ENCODE results near the gene HSD3B1. TPM values are rescaled to one million over a fixed set of nuclear protein-coding genes. Genes with fewer than 3 reads are reported as not detected.

Gene HSD3B1
- total RNA-seq, 2 experiments from 2014 or later: not detected

DNA sequence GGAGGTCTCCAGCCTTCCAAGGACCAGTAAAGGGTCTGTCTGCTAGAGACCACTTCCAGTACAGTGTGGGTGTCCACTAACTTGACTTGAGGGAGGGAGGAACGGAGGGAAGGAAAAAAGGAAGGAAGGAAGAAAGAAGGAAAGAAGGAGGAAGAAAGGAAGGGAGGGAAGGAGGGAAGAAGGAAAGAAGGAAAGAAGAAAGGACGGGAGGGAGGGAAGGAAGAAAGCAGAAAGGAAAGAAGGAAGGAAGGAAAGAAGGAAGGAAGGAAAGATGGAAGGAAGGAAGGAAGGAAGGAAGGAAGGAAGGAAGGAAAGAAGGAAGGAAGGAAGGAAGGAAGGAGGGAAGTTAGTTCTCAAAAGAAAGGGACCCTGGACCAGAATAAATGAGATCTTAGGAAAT lies 26.8 kb upstream of the HSD3B1 start:
- H3K4me1 Mint-ChIP-seq: peaks cover 1% of the 10 kb centered on the region
- H3K4me3 Mint-ChIP-seq: no peak overlapping the region
- no peaks in the 10 kb centered on the region for H3K9me3 Mint-ChIP-seq
- CTCF ChIA-PET: no interaction called here
- POLR2A ChIA-PET: no interaction called here
- DNase-seq: no peak
- H3K36me3 Mint-ChIP-seq (ENCODE audit: low read depth): no peaks in the 10 kb centered on the region
- H3K27ac Mint-ChIP-seq: no peak overlapping the region
- H3K27me3 Mint-ChIP-seq: no peaks in the 10 kb centered on the region

DNA sequence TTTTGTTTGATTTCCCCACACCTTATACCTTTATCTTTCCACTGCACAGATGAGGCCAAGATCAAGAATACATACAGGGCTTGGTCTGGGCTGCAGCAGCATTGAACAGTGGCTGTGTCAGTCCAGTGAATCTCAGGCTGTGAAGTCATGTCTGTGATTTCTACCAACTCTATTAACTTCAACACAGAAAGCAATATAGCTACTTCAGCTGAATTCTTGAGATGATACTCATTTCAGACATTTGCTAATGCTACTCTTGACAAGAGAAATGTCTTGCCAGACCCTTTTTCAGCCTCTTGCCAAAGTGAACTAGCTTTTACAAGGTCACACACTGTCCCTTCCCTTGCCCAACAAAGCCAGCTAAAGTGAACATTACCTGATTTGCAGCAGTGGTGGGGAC lies 25.1 kb upstream of the HSD3B1 start:
- H3K4me1 Mint-ChIP-seq: no peaks in the 10 kb centered on the region
- H3K4me3 Mint-ChIP-seq: no peak overlapping the region
- H3K27me3 Mint-ChIP-seq: no peaks in the 10 kb centered on the region
- POLR2A ChIA-PET: no interaction called here
- H3K36me3 Mint-ChIP-seq (ENCODE audit: low read depth): no peaks in the 10 kb centered on the region
- no peaks in the 10 kb centered on the region for H3K9me3 Mint-ChIP-seq
- CTCF ChIA-PET: no interaction called here
- DNase-seq: no peak
- H3K27ac Mint-ChIP-seq: no peak overlapping the region

DNA sequence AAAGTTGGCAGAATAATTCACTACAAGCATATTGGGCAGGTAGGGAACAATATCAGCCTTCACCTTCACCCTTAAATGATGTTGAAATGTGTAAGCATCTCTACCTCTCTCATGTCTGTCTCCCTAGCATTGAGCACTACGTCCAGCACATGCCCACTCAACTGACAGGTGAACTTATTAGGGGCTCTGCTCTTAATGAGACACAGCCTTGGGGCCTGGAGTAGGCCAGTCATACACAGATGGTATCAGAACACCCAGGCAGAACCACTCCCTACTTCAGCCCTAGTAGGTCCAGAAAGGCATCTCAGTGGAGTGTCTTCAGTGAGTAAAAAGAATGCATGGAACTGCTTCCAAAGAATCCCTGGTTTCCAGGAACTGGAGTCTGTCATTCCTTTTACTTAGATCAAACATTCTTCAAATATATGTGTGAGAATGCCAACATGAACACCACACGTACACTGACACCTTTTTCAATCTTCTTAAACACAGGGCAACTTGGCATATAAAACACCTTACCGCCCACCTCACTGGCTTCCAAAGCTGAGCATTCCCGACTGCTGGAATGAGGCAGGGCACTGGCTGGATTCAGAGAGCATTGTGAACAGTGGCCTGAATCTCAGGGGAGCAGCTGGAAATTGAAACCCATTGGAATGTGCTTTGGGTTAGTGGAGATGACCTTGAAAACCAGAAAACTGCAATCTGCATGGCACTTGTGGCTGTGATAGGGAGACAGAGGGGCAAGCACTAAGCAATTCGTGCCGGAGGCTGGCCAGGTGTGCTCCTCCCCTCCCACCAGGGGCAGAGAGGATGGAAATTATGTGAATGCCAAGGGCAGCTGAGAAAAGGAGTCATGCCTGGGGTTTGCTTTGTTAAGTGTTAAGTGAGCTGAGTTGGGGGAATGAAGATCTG lies 24.2 kb upstream of the HSD3B1 start:
- ChIA-PET POLR2A (no interaction called here), CTCF (no interaction called here)
- Mint-ChIP-seq H3K9me3 (no peaks in the 10 kb centered on the region), H3K27me3 (peaks cover 4% of the 10 kb centered on the region), H3K4me3 (no peak overlapping the region), H3K4me1 (no peaks in the 10 kb centered on the region), H3K27ac (no peak overlapping the region), H3K36me3 (ENCODE audit: low read depth) (no peaks in the 10 kb centered on the region)
- DNase-seq: no peak

DNA sequence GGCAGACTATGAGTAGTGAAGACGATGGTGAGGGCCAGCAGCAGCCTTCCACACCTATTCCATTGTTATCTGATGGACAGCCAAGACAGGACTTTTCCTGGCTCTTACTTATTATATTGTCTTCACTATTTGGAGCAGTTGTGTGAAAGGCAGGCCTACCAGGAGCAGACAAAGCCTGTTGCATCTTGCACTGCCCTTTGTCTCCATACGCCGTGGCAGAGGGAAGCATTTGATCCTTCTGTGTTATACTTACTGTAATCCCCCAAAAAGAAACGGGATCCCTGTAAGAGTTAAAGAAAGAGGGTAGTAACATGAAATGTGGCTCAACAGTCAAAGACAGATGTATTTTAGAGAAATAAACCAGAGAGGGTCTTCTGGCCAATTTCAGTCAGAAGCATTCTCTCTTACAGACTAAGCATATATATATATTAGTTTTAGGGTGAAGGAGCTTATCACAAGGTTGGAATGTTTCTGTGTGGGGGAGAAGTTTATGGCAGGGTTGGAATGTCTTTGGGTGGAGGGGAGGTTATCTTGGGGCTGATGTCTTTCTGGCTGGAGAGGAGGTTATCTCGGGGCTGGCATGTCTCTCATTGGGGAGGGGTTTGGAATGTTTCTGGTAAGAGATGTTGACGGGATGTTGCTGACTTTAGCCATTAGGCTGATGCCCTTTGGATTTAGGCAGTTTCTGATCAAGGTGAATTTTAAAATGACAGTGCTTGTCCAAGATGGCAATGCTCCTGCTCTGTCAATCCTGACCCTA lies 23.4 kb upstream of the HSD3B1 start:
- peaks cover 4% of the 10 kb centered on the region for H3K27me3 Mint-ChIP-seq
- H3K9me3 Mint-ChIP-seq: no peaks in the 10 kb centered on the region
- H3K27ac Mint-ChIP-seq: no peak overlapping the region
- ChIA-PET POLR2A (no interaction called here), CTCF (no interaction called here)
- no peaks in the 10 kb centered on the region for H3K36me3 Mint-ChIP-seq (ENCODE audit: low read depth)
- no peaks in the 10 kb centered on the region for H3K4me1 Mint-ChIP-seq
- no peak overlapping the region for H3K4me3 Mint-ChIP-seq
- no peak for DNase-seq

DNA sequence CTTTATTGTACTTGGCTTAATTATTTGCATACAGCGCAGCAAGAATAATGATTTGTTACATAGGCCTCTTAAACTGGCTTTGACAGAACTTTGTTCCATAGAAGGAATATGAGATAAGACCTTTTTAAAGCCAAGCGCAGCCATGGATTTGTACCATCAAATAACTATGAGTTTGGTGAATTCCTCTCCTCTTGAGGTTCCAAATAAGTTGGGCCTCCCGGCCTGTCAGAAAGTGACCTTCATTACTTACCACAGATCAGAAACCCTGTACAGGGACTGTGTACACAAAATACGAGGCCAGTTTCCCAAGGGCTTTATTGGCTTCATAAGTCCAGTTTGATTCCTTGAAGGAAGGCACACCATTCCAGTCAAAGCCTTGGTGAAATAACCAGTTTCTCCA lies 21.8 kb upstream of the HSD3B1 start:
- CTCF ChIA-PET: no interaction called here
- no peaks in the 10 kb centered on the region for H3K4me1 Mint-ChIP-seq
- H3K27ac Mint-ChIP-seq: no peak overlapping the region

DNA sequence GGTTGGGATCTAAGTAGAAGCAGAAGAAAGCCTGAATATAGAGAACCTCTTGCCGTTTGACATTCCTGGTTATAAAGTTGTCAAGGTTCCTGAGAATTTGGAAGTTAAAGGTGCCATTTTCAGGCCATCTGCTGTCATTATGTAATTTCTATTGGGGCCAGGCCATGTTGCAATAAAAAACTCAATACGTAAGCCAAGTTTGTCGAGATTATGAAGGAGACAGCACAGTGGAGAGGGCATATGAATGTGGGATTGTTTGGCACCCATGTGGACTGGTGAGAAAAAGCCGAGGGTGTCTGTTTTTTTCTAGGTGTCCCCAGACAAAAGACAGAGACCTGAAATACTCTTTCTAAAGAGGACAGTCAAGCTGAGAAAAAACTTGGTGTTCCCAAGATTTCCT lies 18.8 kb upstream of the HSD3B1 start:
- no peak for DNase-seq
- no peak overlapping the region for H3K4me3 Mint-ChIP-seq
- no peaks in the 10 kb centered on the region for H3K4me1 Mint-ChIP-seq
- no peak overlapping the region for H3K27ac Mint-ChIP-seq
- ChIA-PET CTCF (interaction anchor here (1.9 kb wide), 1 partner anchor 13 kb away, joined by 4 read pairs; no protein-coding TSS in a partner anchor), POLR2A (no interaction called here)
- H3K9me3 Mint-ChIP-seq: no peaks in the 10 kb centered on the region
- no peaks in the 10 kb centered on the region for H3K36me3 Mint-ChIP-seq (ENCODE audit: low read depth)
- H3K27me3 Mint-ChIP-seq: peaks cover 4% of the 10 kb centered on the region

More for the DNA sequence above, 21.8 kb upstream of the HSD3B1 start:
- Mint-ChIP-seq H3K4me3 (no peak overlapping the region), H3K36me3 (ENCODE audit: low read depth) (no peaks in the 10 kb centered on the region), H3K27me3 (peaks cover 4% of the 10 kb centered on the region), H3K9me3 (no peaks in the 10 kb centered on the region)
- POLR2A ChIA-PET: no interaction called here
- DNase-seq: no peak

DNA sequence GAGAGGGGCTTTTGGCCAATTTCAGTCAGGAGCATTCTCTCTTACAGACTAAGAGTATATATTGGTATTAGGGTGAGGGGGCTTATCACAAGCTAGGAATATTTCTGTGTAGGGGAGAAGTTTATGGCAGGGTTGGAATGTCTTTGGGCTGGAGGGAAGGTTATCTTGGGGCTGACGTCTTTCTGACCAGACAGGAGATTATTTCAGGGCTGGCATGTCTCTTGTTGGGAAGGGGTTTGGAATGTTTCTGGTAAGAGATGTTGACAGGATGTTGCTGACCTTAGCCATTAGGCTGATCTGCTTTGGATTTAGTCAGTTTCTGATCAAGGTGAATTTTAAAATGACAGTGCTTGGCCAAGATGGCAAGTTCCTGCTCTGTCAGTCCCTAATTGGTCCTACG lies 17.8 kb upstream of the HSD3B1 start:
- H3K9me3 Mint-ChIP-seq: no peaks in the 10 kb centered on the region
- H3K4me1 Mint-ChIP-seq: no peaks in the 10 kb centered on the region
- POLR2A ChIA-PET: no interaction called here
- no peaks in the 10 kb centered on the region for H3K36me3 Mint-ChIP-seq (ENCODE audit: low read depth)
- H3K27me3 Mint-ChIP-seq: peaks cover 4% of the 10 kb centered on the region
- no peak overlapping the region for H3K4me3 Mint-ChIP-seq
- no peak overlapping the region for H3K27ac Mint-ChIP-seq
- DNase-seq: no peak
- CTCF ChIA-PET: interaction anchor here (1.9 kb wide), 1 partner anchor 14 kb away, joined by 4 read pairs; no protein-coding TSS in a partner anchor

DNA sequence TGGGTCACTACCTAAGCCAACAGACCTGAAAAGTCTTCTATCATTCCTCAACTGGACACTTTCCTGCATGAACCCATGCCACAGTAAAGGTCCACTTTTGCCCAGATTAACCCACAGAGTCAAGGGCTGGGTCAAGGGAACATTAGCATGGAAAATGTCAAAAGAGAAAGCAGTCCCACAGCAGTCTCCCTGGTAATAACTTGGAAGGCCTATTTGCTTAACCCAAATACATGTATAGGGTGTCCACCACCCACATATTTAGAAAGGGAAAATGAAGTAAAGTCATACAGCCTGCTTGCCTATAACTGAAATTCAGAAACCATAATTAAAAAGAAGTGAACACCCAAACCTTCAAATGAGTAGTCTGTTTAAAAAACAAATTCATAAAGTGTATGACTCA lies 16.1 kb upstream of the HSD3B1 start:
- ChIA-PET CTCF (no interaction called here), POLR2A (no interaction called here)
- H3K27me3 Mint-ChIP-seq: peaks cover 4% of the 10 kb centered on the region
- no peak overlapping the region for H3K27ac Mint-ChIP-seq
- no peak for DNase-seq
- no peaks in the 10 kb centered on the region for H3K36me3 Mint-ChIP-seq (ENCODE audit: low read depth)
- H3K9me3 Mint-ChIP-seq: no peaks in the 10 kb centered on the region
- no peaks in the 10 kb centered on the region for H3K4me1 Mint-ChIP-seq
- no peak overlapping the region for H3K4me3 Mint-ChIP-seq

DNA sequence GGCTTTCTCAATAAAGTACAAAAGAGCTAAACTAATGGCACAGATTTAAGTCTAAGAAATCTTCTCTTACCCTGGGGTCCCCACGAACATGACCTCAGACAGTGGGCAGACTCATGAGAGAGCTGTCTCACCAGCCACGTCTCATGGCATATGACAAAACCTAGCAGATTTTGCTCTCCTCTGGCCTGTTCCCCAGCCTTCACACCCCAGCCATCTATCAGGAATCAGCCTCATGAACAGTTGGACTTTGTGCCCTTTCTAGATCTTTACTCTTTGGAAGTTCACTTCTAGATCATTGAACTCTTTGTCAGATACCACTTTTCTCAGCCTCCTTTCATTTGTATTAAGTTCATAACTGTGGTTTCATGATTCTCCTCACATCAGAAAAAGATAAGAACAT lies 14.2 kb upstream of the HSD3B1 start:
- Mint-ChIP-seq H3K27ac (no peak overlapping the region), H3K4me3 (no peak overlapping the region), H3K27me3 (no peaks in the 10 kb centered on the region), H3K4me1 (no peaks in the 10 kb centered on the region), H3K36me3 (ENCODE audit: low read depth) (no peaks in the 10 kb centered on the region), H3K9me3 (peaks cover 3% of the 10 kb centered on the region)
- POLR2A ChIA-PET: no interaction called here
- CTCF ChIA-PET: no interaction called here
- no peak for DNase-seq

DNA sequence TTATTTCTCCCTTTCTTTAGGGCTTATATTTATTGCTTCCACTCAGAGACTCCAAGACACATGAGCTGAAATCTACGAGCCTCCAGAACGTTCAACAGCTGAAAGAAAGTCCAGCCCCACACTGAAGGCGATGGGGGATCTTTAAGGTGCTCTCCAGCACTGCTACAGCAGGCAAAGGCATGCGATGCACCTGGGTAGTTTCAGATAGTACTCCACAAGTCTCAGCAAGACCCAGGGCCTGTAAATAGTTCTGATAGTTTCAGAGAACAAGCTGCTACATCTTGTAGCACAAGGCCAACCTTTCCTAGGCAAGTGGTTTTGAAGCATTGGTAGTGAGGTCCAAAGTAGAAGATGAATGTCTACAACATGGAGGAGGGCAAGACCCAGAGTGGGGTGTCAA lies 2.2 kb upstream of the HSD3B1 start:
- ChIA-PET POLR2A (no interaction called here), CTCF (no interaction called here)
- no peaks in the 10 kb centered on the region for H3K9me3 Mint-ChIP-seq
- H3K36me3 Mint-ChIP-seq (ENCODE audit: low read depth): no peaks in the 10 kb centered on the region
- no peak for DNase-seq
- H3K27me3 Mint-ChIP-seq: no peaks in the 10 kb centered on the region
- H3K4me3 Mint-ChIP-seq: no peak overlapping the region
- H3K27ac Mint-ChIP-seq: no peak overlapping the region
- no peaks in the 10 kb centered on the region for H3K4me1 Mint-ChIP-seq

DNA sequence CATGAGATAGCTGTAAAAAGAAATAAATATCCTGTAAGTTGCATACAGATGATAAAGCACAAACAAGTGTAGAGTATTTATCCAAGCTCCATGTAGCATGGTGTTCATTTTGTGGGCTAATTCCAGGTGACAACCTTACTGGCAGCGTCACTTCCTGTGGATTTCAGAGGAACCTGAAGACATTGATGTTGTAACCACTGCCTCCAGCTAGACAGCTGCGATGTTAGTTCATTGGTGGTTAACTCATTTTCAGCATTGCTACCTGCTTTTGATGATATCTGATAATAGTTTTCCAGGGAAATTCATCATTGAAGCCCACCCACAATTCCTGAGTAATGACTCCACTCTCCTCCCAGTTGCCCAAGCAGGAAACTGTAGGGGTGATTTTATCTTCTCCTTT lies 3.0 kb downstream of the HSD3B1 start:
- ChIA-PET POLR2A (no interaction called here), CTCF (no interaction called here)
- Mint-ChIP-seq H3K27me3 (peaks cover 2% of the 10 kb centered on the region), H3K4me1 (no peaks in the 10 kb centered on the region), H3K9me3 (no peaks in the 10 kb centered on the region), H3K36me3 (ENCODE audit: low read depth) (no peaks in the 10 kb centered on the region), H3K27ac (no peak overlapping the region), H3K4me3 (no peak overlapping the region)
- DNase-seq: no peak

DNA sequence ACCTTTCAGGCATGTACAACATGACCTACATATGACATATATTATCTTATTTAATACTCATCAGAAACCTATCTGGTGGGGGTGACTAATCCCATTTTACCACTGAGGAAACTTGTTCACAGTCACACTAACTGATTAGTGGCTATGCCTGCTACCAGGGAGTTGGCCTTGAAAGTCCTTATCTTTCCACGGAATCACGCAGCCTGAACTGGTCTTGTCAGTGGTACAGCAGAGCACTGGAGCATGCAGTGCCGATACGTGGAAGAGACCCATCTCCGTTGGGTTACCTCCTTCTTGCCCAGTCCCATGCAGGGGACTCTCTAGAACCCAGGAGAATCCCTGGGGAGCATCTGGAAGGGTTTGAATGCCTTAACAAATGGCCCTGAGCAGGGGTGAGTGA lies 8.2 kb downstream of the HSD3B1 start:
- DNase-seq: no peak
- POLR2A ChIA-PET: no interaction called here
- Mint-ChIP-seq H3K9me3 (no peaks in the 10 kb centered on the region), H3K4me1 (no peaks in the 10 kb centered on the region), H3K27me3 (peaks cover 2% of the 10 kb centered on the region), H3K4me3 (no peak overlapping the region), H3K27ac (no peak overlapping the region), H3K36me3 (ENCODE audit: low read depth) (no peaks in the 10 kb centered on the region)
- CTCF ChIA-PET: no interaction called here

DNA sequence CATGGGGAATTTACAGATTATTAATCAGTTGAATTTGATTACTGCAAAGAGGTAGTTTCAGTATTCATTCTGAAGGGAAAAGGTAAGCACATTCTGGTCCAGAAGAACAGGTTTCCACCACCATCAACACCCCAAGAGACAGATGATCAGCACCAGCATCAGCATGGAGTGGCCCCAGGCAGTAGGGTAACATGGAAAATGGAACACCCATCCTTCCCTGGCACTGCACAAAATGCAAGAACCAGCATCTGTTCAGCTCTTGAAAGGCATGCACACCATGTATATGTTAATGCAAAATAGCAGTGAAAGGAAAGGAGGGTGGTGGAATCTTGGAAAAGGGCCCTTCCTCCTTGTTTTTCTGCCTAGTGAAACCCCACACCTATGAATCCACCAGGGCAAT lies 9.2 kb downstream of the HSD3B1 start:
- POLR2A ChIA-PET: no interaction called here
- no peak overlapping the region for H3K4me3 Mint-ChIP-seq
- no peaks in the 10 kb centered on the region for H3K27me3 Mint-ChIP-seq
- no peaks in the 10 kb centered on the region for H3K9me3 Mint-ChIP-seq
- no peaks in the 10 kb centered on the region for H3K4me1 Mint-ChIP-seq
- no peak for DNase-seq
- CTCF ChIA-PET: no interaction called here
- no peaks in the 10 kb centered on the region for H3K36me3 Mint-ChIP-seq (ENCODE audit: low read depth)
- H3K27ac Mint-ChIP-seq: no peak overlapping the region

DNA sequence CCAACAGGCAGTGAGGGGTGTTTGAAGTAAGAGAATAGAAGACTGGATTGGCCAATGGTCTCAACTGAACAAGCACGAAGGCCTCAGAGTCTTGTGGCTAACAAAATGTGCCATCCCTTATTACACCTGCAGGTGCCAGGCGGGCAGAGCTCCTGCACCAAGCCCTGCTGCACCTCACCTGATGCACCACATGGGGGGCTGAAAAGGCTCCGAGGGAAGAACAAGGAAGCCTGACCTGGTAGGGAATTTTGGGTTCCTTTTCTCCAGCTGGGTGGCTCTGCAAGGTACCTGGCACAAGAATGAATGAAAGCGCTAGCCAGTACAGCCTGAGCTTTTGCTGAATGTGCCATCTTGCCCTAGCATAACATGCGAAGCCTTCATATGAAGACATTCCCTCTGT lies 9.7 kb downstream of the HSD3B1 start:
- CTCF ChIA-PET: no interaction called here
- POLR2A ChIA-PET: no interaction called here
- H3K4me1 Mint-ChIP-seq: no peaks in the 10 kb centered on the region
- H3K36me3 Mint-ChIP-seq (ENCODE audit: low read depth): no peaks in the 10 kb centered on the region
- H3K4me3 Mint-ChIP-seq: no peak overlapping the region
- H3K27ac Mint-ChIP-seq: no peak overlapping the region
- H3K27me3 Mint-ChIP-seq: no peaks in the 10 kb centered on the region
- no peaks in the 10 kb centered on the region for H3K9me3 Mint-ChIP-seq
- DNase-seq: no peak

All from activated CD4-positive, alpha-beta memory T cell treated with anti-CD3 and anti-CD28 coated beads, Interleukin-2, amount 10 ng/mL, durations not matched to agents 7 days and 5 days (primary cell).